Left renal cortex interstitium (tissue), 4 donors: Measurements from ENCODE around the gene DUSP28. TPM values are rescaled to one million over a fixed set of nuclear protein-coding genes. Genes with fewer than 3 reads are reported as not detected.
"Not testable (repeated sequence)": the region's sequence is repeated elsewhere in the genome, so short reads cannot be mapped to it uniquely, and the experiment has no call there.

Experiments used
- DNase-seq, 4 donors: peaks; one replicate each; pipeline ENCODE4 v3.0.0-alpha.2; 2013; ENCODE audit warnings: low read depth in 4 of 4, low spot score in 2 of 4, missing footprints in 1 of 4
- polyA plus RNA-seq, 4 donors: library from polyadenylated mRNA; unstranded; fragments of 120-200 nt; gene quantifications; one replicate each; pipeline ENCODE4 v1.2.1, GENCODE V29; 2013; ENCODE audit not compliant: insufficient read length in 4 of 4

The DUSP28 gene
- 1 to 10 TPM; 6.8 to 7.6 (median 7.4) TPM for polyA plus RNA-seq

- peak in 1 of 4 donors; percentile 69 for DNase-seq
These were observed at the start of gene DUSP28 for GRCh38 chr2:240560084-240560479. DUSP28 (plus strand) TSS chr2:240560357; CDS start chr2:240560685, 328 bp downstream.

- no peak for DNase-seq
These were observed 49.5 kb upstream of the DUSP28 start for GRCh38 chr2:240510513-240511210.

- no peak for DNase-seq
These were observed 48.6 kb upstream of the DUSP28 start for GRCh38 chr2:240511351-240512108.

- no peak for DNase-seq
These were observed 48.1 kb upstream of the DUSP28 start for GRCh38 chr2:240512109-240512485.

- no peak for DNase-seq
These were observed 47.3 kb upstream of the DUSP28 start for GRCh38 chr2:240512666-240513535.

- peak in 2 of 4 donors; percentile 32 to 34 for DNase-seq
These were observed 46.4 kb upstream of the DUSP28 start for GRCh38 chr2:240513549-240514287.

- DNase-seq = no peak
These were observed 45.5 kb upstream of the DUSP28 start for GRCh38 chr2:240514631-240515030.

GRCh38 chr2:240517342-240517741 lies 42.8 kb upstream of the DUSP28 start:
- no peak for DNase-seq

- DNase-seq = no peak
These were observed 41.2 kb upstream of the DUSP28 start for GRCh38 chr2:240518981-240519380.

GRCh38 chr2:240519396-240520129 lies 40.6 kb upstream of the DUSP28 start:
- peak in 1 of 4 donors; percentile 8 for DNase-seq

GRCh38 chr2:240520130-240520973 lies 39.8 kb upstream of the DUSP28 start:
- DNase-seq = no peak

- no peak for DNase-seq
These were observed 39.2 kb upstream of the DUSP28 start for GRCh38 chr2:240520974-240521350.

GRCh38 chr2:240521885-240522284 lies 38.3 kb upstream of the DUSP28 start:
- DNase-seq = not testable (repeated sequence)

GRCh38 chr2:240522406-240522805 lies 37.8 kb upstream of the DUSP28 start:
- DNase-seq = no peak

GRCh38 chr2:240523451-240524281 lies 36.5 kb upstream of the DUSP28 start:
- no peak for DNase-seq

GRCh38 chr2:240524963-240525718 lies 35.0 kb upstream of the DUSP28 start:
- DNase-seq = no peak

GRCh38 chr2:240525802-240526201 lies 34.4 kb upstream of the DUSP28 start:
- no peak for DNase-seq
